Testis (tissue), 3 donors: ENCODE measurements around the gene IQSEC3. TPM values are rescaled to one million over a fixed set of nuclear protein-coding genes. Genes with fewer than 3 reads are reported as not detected.

Source experiments
- DNase-seq: peaks from one replicate; pipeline ENCODE4 v3.0.0-alpha.2; 2019
- H3K27ac ChIP-seq, 2 donors: fragments of 200-600 bp; sonication (generic); one replicate each; pipeline ENCODE4 v1.5.1; 2019
- H3K27me3 ChIP-seq: fragments of 200-600 bp; sonication (generic); one replicate; pipeline ENCODE4 v1.5.1; 2019
- H3K36me3 ChIP-seq: fragments of 200-600 bp; sonication (generic); one replicate; pipeline ENCODE4 v1.5.1; 2017; ENCODE audit warnings: low read depth; ENCODE audit errors: missing control alignments
- H3K4me1 ChIP-seq: fragments of 200-600 bp; sonication (generic); one replicate; pipeline ENCODE4 v1.5.1; 2019
- H3K4me3 ChIP-seq, 2 donors: fragments of 200-600 bp; sonication (generic); one replicate each; pipeline ENCODE4 v1.5.1; 2017 to 2019
- H3K9me3 ChIP-seq: fragments of 200-600 bp; sonication (generic); one replicate; pipeline ENCODE4 v1.5.1; 2017
- POLR2A ChIP-seq: fragments of 450-650 bp; IDR thresholded peaks from one replicate; pipeline ENCODE4 v1.6.1; 2017; ENCODE audit warnings: antibody characterized with exemption, mild to moderate bottlenecking, moderate library complexity
- WGBS, 2 donors: methylation state at CpG; one replicate each; pipeline ENCODE4 v1.1.5; 2018; 5-methylcytosine and 5-hydroxymethylcytosine counted together
- intact Hi-C: fragments of 100-400 bp; cut with DNase I; formaldehyde crosslinking; loops from one replicate; pipeline ENCODE4 v1.15.1; 2023; ENCODE audit warnings: low total_unique reads
- polyA plus RNA-seq: library from polyadenylated mRNA; stranded (reverse); fragments of 350-450 nt; fragmentation: Illumina TruSeq; extraction: RNeasy Lipid Tissue Mini Kit (QIAGEN cat#74804); gene quantifications from one replicate; pipeline ENCODE4 v1.2.3, GENCODE V29; 2014; ENCODE audit warnings: low read depth, low replicate concordance; ENCODE audit not compliant: insufficient read depth
- total RNA-seq, 2 donors: library from RNA; depleted of rRNA; stranded (reverse); fragments of >200 nt; gene quantifications; one replicate each; pipeline ENCODE4 v1.2.3, GENCODE V29; 2016
- TF ChIP-seq, protein P1 (sequence below), 3 experiments: fragments of 450-650 bp in 2 of 3; fragments of 200-600 bp in 1 of 3; sonication (generic) in 1 of 3; IDR thresholded peaks; one replicate each; pipeline ENCODE4 v1.5.1; 2016 to 2019; ENCODE audit warnings: antibody characterized with exemption in 3 of 3, mild to moderate bottlenecking in 2 of 3, moderate library complexity in 1 of 3

The IQSEC3 gene
- total and polyA plus RNA-seq, 3 donors from 2014 or later, result 3.9 to 12.2 (median 4.5) TPM

DNA sequence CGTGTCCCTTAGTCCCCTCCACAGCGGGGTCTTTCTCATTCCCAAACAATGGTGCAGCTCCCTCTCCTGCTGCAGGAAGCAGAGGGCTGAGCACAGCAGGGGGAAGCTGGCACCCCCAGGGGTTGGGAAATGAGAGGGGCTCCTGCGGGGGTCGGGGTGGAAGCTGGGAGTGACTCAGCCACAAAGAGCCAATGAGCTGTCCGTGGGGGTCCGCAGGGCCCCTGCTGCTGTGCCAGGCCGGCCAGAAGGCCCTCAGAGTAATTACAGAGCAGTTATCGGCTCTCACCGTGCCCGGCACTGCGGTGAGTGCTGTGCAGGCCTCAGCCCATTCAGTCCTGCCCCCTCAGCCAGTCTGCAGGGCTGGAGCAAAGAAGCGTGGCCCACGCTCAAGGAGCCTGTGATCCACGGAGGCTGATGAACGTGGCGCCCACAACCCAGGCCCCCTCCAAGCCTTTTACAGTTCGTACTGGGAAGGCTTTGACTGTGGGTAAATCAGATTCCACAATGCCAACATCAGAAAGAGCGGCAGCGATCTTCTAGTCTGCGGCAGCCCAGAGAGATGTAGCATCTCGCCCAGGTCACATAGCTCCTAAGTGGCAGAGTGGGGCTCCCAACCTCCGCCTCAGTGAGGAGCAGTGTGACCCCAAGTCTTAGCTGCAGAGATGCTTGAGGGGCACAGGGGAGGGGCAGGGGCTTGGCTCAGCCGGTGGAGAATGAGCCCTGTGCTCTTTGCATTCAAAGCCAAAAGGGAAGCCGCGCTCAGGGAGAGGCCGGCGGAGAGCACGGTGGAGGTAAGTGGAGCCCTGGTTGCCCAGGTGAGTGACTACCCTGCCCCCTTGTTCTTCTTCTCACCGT, 104.0 kb downstream of the IQSEC3 start:
- Histone ChIP-seq H3K36me3 (no peaks in the 10 kb centered on the region), H3K4me3 (no peak overlapping the region), H3K27ac (no peak overlapping the region), H3K4me1 (peaks cover 45% of the 10 kb centered on the region), H3K27me3 (no peaks in the 10 kb centered on the region), H3K9me3 (no peaks in the 10 kb centered on the region)
- DNase-seq, result no peak
- 86 to 89% methylated on average over 22 to 29 of the region's 29 CpGs for WGBS, 2 donors
- TF ChIP-seq, protein P1, sequence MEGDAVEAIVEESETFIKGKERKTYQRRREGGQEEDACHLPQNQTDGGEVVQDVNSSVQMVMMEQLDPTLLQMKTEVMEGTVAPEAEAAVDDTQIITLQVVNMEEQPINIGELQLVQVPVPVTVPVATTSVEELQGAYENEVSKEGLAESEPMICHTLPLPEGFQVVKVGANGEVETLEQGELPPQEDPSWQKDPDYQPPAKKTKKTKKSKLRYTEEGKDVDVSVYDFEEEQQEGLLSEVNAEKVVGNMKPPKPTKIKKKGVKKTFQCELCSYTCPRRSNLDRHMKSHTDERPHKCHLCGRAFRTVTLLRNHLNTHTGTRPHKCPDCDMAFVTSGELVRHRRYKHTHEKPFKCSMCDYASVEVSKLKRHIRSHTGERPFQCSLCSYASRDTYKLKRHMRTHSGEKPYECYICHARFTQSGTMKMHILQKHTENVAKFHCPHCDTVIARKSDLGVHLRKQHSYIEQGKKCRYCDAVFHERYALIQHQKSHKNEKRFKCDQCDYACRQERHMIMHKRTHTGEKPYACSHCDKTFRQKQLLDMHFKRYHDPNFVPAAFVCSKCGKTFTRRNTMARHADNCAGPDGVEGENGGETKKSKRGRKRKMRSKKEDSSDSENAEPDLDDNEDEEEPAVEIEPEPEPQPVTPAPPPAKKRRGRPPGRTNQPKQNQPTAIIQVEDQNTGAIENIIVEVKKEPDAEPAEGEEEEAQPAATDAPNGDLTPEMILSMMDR (IDR thresholded peaks at IDR 0.05), result no peak
- TF ChIP-seq POLR2A, result no peak
- intact Hi-C loops, result no loop called here

- H3K27me3 ChIP-seq, result no peaks in the 10 kb centered on the region
- no peak overlapping the region for H3K27ac ChIP-seq
- peaks cover 52% of the 10 kb centered on the region for H3K4me1 ChIP-seq
- intact Hi-C loops, result no loop called here
- no peaks in the 10 kb centered on the region for H3K36me3 ChIP-seq
- 84 to 87% methylated on average over 9 to 10 of the region's 10 CpGs for WGBS, 2 donors
- H3K9me3 ChIP-seq, result no peaks in the 10 kb centered on the region
- H3K4me3 ChIP-seq, result no peak overlapping the region
- DNase-seq, result no peak
- TF ChIP-seq, protein P1 (IDR thresholded peaks at IDR 0.05), result no peak
- no peak for TF ChIP-seq POLR2A
Observed at GRCh38 chr12:171276-171675, 104.7 kb downstream of the IQSEC3 start.

- H3K27ac ChIP-seq, result peak overlapping the region in 1 of 2 donors; percentile 50
- no peaks in the 10 kb centered on the region for H3K9me3 ChIP-seq
- H3K4me1 ChIP-seq, result peaks cover 59% of the 10 kb centered on the region
- DNase-seq, result peak; percentile 94
- no peak overlapping the region for H3K4me3 ChIP-seq
- H3K36me3 ChIP-seq, result no peaks in the 10 kb centered on the region
- TF ChIP-seq POLR2A, result no peak
- TF ChIP-seq, protein P1 (IDR thresholded peaks at IDR 0.05), result no peak
- H3K27me3 ChIP-seq, result no peaks in the 10 kb centered on the region
- WGBS, 2 donors, result 59 to 65% methylated on average over 16 to 18 of the region's 18 CpGs
- intact Hi-C loops, result no loop called here
Observed at GRCh38 chr12:171743-172676, 105.4 kb downstream of the IQSEC3 start.

- Histone ChIP-seq H3K27ac (peak overlapping the region in 1 of 2 donors; percentile 50), H3K27me3 (no peaks in the 10 kb centered on the region), H3K9me3 (no peaks in the 10 kb centered on the region), H3K4me3 (no peak overlapping the region), H3K36me3 (no peaks in the 10 kb centered on the region), H3K4me1 (peaks cover 67% of the 10 kb centered on the region)
- 69 to 87% methylated on average over 15 of the region's 15 CpGs for WGBS, 2 donors
- DNase-seq, result no peak
- intact Hi-C loops, result no loop called here
- no peak for TF ChIP-seq POLR2A
- TF ChIP-seq, protein P1 (IDR thresholded peaks at IDR 0.05), result no peak
Observed at GRCh38 chr12:172732-173161, 106.2 kb downstream of the IQSEC3 start.
